ENCODE data around the gene HSPB2.

- TF ChIP-seq CTCF (IDR thresholded peaks at IDR 0.05) (no peak), POLR2A (IDR thresholded peaks at IDR 0.05) (no peak)
These were observed 21.3 kb downstream of the HSPB2 start for GRCh38 chr11:111933872-111934271.
